ENCODE data around the gene TENT4A.
"Not testable (repeated sequence)": the region's sequence is repeated elsewhere in the genome, so short reads cannot be mapped to it uniquely, and the experiment has no call there.

The TENT4A gene

DNA sequence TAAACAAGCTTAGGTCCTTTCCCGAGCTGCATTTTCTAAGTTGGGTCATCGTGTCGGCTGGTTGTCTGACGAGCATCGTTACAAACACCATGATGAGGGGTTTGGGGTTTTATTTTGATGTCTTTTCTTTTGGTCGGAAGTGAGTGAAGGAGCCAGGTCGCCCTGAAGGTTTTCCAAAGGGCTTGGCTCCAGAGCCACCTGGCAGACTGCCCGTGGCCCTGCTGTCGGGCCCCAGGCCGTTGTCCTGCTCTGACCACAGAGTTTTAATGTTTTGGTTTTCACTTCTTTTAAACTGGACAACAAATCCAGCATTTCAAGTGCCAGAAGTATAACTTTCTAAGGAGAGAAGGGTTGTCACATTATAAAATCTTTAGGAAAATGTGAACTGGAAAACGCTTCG lies 42.3 kb downstream of the TENT4A start:
- DNase-seq = no peak

DNA sequence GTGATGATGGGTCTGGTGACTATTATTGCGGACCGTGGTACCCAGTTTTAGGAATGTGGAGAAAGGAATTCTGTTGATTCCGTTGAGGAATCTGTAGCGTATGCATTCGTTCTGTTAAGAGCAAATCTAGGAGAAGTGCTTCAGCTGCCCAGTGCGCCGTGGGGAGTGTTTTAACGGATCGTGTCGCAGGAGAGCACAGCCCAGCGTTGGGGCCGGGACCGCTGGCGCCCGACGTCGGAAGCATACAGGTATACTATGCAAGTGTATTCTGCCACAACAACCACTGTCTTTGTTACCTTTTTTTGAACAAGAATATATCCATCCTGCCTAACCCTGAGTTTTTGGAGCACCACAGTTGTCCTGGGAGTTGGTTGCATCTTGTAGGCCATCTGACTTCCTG lies 42.7 kb downstream of the TENT4A start:
- no peak for DNase-seq

GRCh38 chr5:6757414-6757969 lies 44.3 kb downstream of the TENT4A start:
- DNase-seq = no peak

DNA sequence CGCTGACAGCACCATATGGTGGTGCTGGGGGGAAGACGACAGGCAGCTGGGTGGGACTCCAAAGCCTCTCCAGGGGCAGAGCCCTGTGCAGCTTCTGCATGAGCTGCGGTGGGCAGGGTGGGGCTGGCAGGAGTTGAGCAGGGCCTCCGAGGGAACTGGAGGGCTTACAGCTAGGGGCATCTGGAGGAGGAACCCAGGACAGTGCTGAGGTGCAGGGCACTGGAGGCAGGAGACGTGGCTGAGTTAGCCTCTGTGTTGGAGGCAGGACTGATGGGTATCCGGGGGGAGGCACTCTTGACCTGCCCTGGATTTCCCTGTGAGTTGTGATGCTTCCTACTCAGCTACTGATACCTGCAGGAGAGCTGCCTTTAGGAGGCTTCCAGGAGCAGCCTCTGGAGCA lies 45.0 kb downstream of the TENT4A start:
- no peak for DNase-seq

DNA sequence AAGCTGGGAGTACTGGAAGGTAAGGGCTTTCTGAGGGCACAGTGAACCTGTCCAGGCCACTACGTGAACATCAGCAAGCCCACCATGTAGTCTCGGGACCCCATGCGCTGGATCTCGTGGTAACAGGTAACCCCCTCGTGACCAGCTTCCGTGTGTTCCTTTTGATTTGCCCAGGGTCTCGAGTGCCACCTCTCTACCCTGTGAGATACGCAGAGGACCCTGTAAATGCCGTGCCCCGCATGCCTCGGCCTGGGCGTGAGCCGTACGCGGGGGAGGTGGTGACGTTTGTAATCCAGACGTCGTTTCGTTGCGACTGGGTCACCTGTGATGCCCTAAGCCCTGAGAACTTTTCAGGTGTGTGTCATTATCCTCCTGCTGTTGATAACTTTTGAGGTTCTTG lies 45.5 kb downstream of the TENT4A start:
- DNase-seq = no peak

GRCh38 chr5:6759401-6759800 lies 46.2 kb downstream of the TENT4A start:
- DNase-seq = no peak

GRCh38 chr5:6759983-6760382 lies 46.8 kb downstream of the TENT4A start:
- DNase-seq = no peak

GRCh38 chr5:6760686-6761085 lies 47.5 kb downstream of the TENT4A start:
- no peak for DNase-seq

- DNase-seq = no peak
Observed at GRCh38 chr5:6761333-6761732, 48.1 kb downstream of the TENT4A start.

DNA sequence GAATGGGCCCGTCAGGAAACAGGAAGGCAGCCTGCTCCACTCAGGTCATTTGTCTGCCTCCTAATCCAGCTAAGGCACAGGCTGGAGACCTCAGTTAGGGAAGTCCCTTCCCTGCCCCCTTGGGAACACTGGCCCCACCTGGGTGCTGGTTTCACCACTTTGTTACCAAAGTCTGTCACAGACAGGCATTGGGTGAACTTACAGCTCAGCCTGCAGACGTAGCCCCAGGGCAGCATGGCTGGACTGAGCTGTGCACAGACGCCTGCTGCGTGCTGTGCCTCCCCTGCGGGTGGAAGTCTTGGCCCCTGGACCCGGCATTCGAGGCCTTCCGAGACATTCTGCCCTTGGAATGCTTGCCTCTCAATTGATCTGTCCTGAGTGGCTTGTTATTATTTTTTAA lies 48.9 kb downstream of the TENT4A start:
- no peak for DNase-seq

DNA sequence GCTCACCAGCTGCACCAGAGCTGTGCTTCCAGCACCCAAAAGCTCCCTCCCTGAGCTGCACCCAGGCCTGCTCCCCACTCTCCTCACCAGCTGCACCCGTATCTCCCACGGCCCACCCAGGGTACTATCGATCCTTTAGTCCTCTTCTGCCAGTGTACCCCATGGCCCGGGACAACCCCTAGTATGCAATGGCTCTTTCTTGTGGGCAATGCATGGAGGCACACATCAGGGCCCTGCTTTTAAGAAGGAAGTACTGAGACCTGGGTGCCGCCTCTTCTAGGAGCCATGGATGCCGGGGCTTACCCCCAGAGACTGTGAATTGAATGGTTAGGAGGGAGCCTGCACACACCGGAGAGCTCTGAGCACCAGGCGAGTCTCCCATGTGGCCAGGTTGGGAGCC lies 49.5 kb downstream of the TENT4A start:
- no peak for DNase-seq

DNA sequence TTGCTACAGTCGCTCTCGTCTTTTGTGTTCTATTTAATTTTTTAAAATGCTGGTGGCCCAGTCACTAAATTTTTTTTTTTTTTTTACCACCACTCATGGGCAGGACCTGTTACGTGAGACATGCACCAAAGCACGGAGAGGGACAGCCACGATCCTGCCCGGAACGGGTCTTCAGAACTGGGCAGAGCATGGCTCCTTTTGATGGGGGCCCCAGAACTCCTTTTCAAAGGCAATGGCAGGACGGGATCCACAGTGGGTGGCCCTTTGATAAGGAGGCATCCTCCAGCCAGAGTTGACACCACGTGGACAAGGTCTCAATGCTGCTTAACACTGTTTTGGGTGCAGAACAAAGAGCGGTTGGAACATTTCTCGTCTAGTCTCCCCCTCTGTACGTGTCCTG lies 50.0 kb downstream of the TENT4A start:
- DNase-seq = no peak

GRCh38 chr5:6765612-6766525 lies 52.6 kb downstream of the TENT4A start:
- DNase-seq = no peak

DNA sequence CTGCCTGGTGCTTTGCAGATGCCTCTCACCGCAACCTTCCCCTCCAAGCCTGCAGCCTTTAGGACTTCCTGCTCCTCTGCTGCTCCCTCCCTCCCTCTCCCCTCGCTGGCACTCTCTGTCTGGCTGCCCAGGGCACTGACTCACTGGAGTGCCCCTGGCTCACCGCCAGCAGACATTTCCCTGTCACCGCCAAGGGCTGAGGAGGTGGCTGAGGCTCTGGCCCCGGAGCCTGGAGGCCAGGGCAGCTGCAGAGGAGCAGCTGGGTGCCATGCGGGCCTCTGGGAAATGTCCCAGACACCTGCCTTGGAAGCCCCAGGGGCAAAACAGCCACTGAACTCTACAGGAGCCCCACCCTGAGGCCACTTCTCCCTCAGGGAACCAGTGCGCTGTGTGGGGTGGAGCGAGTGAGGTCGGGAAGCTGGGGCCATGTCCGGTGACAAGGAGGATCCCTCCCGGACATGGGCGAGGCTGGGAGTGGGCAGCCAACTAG lies 53.4 kb downstream of the TENT4A start:
- DNase-seq = no peak

DNA sequence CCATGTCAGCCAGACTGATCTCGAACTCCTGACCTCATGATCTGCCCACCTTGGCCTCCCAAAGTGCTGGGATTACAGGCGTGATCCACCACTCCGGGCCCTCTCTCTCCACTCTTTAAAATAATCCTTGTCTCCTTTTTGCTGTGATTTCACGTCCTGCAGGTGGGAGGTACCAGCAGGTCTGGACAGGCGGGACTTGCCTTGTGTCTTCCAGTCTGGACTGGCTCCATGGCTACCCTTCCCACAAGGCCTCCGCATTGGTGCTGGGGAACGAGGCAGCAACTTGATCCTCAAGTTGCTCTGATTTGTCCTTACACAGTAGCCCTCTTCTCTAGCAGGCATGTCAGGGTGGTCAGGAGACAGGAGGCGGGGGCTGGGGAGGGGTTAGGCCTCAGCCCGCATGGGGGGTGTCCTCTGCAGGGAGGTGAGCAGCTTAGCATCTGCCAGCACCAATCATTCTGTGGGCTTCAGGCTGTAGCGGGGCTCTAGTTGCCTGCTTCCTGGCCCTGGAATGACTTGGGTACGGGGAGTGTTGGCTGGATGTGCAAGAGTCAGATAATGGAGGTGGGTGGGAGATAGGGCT lies 54.3 kb downstream of the TENT4A start:
- no peak for DNase-seq

DNA sequence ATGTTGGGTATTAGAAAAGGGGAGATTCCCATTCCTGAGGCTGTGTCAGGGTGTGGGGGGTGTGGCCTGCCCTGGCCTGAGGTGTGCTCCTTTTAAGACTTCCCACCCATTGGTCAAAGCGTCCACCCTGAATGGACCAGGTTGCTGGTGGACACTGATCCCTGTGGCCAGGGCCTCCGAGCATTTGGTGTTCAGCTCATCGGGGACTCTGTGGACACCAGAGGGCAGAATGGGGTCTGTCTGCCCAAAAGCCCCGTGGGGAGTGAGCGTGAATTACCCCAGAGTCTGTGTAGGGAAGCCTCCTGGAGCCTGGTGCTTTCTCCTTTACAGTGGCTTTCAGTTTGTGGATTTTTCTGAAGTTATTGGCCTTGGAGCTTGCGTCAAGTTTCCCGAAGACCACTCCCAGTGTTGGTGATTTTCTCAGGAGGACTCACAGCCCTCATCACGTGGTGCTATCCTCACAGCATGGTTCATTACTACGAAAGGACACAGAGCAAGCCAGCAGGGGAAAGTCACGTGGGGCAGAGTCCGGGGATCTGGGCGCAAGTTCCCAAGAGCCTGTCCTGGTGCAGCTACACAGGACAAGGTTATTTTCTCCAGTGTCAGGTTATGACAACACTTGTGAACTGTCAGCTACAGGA lies 55.5 kb downstream of the TENT4A start:
- DNase-seq = no peak

DNA sequence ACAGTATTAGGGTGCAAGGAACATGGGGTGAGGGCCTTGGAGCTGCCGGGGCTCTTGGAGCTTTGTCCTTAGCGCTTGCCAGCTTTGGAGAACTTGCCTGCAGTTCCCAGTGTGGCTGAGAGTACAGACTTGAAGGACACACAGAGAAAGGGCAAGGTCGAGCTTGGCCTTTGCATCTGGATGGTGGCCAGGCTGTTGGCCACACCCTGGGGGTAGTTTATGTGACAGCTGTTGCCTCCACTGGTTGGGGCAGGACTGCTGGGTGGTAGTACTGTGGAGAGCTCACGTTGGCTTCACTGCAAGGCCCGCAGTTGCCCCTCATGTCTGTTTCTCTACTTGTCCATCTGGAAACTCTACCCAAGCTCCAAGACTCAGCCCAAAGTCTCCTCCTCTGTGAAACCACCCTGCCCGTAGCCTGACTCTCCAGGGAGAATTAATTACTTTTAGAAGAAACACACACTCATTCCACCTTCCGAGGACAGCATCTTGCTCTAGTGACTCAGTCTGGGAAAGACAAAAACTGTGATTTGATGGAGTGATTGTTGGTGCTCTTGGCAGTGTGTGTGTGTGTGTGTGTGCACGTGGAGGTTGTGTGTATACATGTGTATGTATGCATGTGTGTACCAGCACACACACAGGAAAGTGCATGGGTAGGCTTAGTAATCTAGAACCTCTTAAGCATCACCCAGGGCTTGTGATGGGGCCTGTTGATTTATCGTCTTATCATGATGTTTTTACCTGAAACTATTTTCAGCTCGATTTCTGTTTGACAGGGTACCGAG lies 57.8 kb downstream of the TENT4A start:
- DNase-seq = no peak

DNA sequence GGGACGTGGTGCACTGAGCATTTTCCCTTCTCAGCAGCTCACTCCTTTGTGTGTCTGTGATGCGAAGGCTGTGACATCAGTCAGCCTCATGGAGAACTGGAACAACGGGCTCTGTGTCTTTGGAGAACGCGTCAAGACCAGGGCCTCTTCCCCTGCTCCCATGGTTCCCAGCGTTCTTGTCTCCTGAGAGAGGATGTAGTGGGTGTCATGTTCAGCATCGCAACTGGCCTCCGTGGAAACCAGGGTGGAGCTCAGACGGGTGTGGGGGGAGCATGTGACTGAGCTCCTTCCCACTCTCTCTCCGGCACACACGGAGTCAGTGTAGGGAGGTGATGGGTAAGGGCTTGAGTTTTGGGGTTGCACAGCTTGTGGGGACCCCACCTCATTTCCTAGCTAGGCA lies 59.7 kb downstream of the TENT4A start:
- DNase-seq = no peak

DNA sequence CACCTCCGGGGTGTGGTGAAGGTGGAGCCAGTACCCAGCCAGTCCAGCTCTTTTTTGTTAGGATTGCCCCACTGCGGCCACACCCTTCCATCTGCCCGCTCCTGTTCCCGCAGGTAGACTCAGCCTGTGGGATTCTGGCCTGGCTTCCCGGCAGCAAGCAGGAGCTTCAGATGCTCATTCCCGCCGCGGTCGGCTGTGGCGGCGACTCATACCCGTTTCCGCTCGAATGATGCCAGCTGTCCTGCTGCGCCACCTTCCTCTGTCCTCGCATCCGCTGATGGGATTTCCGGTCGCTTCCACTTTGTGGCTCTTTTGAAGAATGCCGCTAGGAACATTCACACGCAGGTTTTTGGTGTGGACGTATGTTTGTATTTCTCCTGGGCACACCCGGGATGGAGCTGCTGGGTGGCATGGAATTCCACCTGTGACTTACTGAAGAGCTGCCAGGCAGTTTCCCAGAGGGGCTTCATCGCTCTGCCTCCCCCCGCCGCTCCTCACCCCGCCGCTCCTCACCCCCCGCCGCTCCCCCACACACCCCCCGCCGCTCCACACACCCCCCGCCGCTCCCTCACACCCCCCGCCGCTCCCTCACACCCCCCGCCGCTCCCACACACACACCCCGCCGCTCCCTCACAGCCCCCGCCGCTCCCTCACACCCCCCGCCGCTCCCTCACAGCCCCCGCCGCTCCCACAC lies 60.3 kb downstream of the TENT4A start:
- DNase-seq = no peak

- not testable (repeated sequence) for DNase-seq
Observed at GRCh38 chr5:6774207-6774606, 61.0 kb downstream of the TENT4A start.

GRCh38 chr5:6774721-6775204 lies 61.5 kb downstream of the TENT4A start:
- no peak for DNase-seq

DNA sequence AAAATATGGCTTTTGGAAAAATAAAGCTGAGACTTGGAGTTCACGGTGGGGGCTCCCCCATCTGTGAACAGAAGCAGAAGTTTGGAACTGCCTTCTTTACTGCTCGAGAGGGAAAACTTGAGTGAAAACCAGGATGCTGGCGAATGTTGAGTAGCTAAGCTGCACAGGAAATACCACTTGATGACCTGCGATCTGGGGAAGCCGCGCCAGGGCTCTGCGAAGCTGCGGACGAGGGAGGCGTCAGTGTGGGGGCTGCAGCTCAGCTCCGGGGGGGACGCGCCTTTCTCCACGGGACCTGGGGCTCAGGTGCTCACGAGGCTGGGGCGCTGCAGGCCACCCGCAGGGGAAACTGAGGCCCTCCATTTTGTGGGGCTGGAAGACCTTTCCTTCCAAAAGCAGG lies 62.3 kb downstream of the TENT4A start:
- no peak for DNase-seq
